K562 (cell line): ENCODE results near the gene RUNX1. TPM values are rescaled to one million over a fixed set of nuclear protein-coding genes. Genes with fewer than 3 reads are reported as not detected.

Experiments used
- ATAC-seq: fragments of 200-7000 bp; cut with Tn5 transposase; 3 replicates; pipeline ENCODE4 v1.9.1; 2020; ENCODE audit warnings: moderate library complexity
- BruUV-seq: library from RNA; stranded (reverse); fragments of 400-500 nt; replicated peaks from 2 replicates; lab custom pipeline; 2021; lab: Mats Ljungman, UMichigan
- CTCF ChIA-PET: fragments of 300-600 bp; formaldehyde crosslinking; extraction: SDS; loops from one replicate; lab custom pipeline; 2021; ENCODE audit warnings: low intra/inter-chr PET ratio; lab: Yijun Ruan, JAX
- POLR2A ChIA-PET: fragments of 300-600, 350-650 bp; sonication (Branson Sonifier 250); formaldehyde crosslinking; extraction: SDS; loops from one replicate; lab custom pipeline; 2021; ENCODE audit warnings: antibody characterized with exemption, inconsistent platforms; lab: Yijun Ruan, JAX
- DNase-seq, 4 experiments: peaks; one replicate each; pipeline versions ENCODE4 v3.0.0 to v3.0.0-alpha.2; 2011 to 2018; ENCODE audit warnings: low spot score in 3 of 4, mixed read lengths in 3 of 4; ENCODE audit errors: extremely low read depth in 1 of 4
- FAIRE-seq: peaks from 2 replicates; lab custom pipeline; 2011; peaks lifted over from hg19 to GRCh38; lab: Jason Lieb, UNC
- H2AFZ ChIP-seq: 2 replicates; pipeline ENCODE4 v1.6.0; 2011; ENCODE audit warnings: low read depth, low read length, control low read depth, inconsistent platforms
- H3K27ac ChIP-seq: fragments of 200-600 bp; 3 replicates; pipeline ENCODE4 v1.8.0; 2011; ENCODE audit warnings: low read depth, mild to moderate bottlenecking, control low read depth, inconsistent platforms, low read length, moderate library complexity, mixed read lengths; ENCODE audit errors: extremely low read depth
- H3K27me3 ChIP-seq, 2 experiments: fragments of 300-600 bp in 1 of 2; 2 replicates in 1 of 2; 3 replicates in 1 of 2; pipeline versions ENCODE4 v1.6.0 to v1.8.0; 2011; ENCODE audit warnings: inconsistent platforms in 2 of 2, low read length in 2 of 2, mild to moderate bottlenecking in 1 of 2, mixed read lengths in 1 of 2, moderate library complexity in 1 of 2; ENCODE audit not compliant: control insufficient read depth in 2 of 2, insufficient read depth in 2 of 2
- H3K36me3 ChIP-seq: fragments of 300-600 bp; 3 replicates; pipeline ENCODE4 v1.8.0; 2011; ENCODE audit warnings: mild to moderate bottlenecking, low read length, inconsistent platforms; ENCODE audit not compliant: control insufficient read depth, insufficient read depth
- H3K4me1 ChIP-seq, 2 experiments: fragments of 200-600 bp in 1 of 2; replicated peaks in 1 of 2; 2 replicates in 1 of 2; 3 replicates in 1 of 2; pipeline versions ENCODE4 v1.5.1 to v1.8.0; 2011; ENCODE audit warnings: inconsistent platforms in 2 of 2, low read length in 2 of 2, mild to moderate bottlenecking in 1 of 2, mixed read lengths in 1 of 2, moderate library complexity in 1 of 2; ENCODE audit not compliant: control insufficient read depth in 2 of 2, insufficient read depth in 2 of 2
- H3K4me2 ChIP-seq: 2 replicates; pipeline ENCODE4 v1.6.1; 2011; ENCODE audit warnings: low read length, control low read depth, inconsistent platforms, mixed read lengths; ENCODE audit not compliant: insufficient read depth
- H3K4me3 ChIP-seq: fragments of 200-600 bp; sonication (generic), shearing (Covaris generic); 2 replicates; pipeline ENCODE4 v1.5.1; 2016; ENCODE audit warnings: control low read depth, inconsistent platforms
- H3K79me2 ChIP-seq: fragments of 200-600 bp; 3 replicates; pipeline ENCODE4 v1.8.0; 2011; ENCODE audit warnings: low read length, inconsistent platforms; ENCODE audit not compliant: control insufficient read depth, insufficient read depth
- H3K9ac ChIP-seq, 2 experiments: 2 replicates each; pipeline versions ENCODE4 v1.6.0 to v1.6.1; 2011; ENCODE audit warnings: low read depth in 2 of 2, low read length in 2 of 2, control low read depth in 1 of 2, inconsistent platforms in 1 of 2, mild to moderate bottlenecking in 1 of 2, mixed read lengths in 1 of 2; ENCODE audit not compliant: insufficient read depth in 1 of 2
- H3K9me1 ChIP-seq: one replicate; pipeline ENCODE4 v1.6.0; 2011; ENCODE audit warnings: inconsistent platforms, mild to moderate bottlenecking, low read length, moderate library complexity; ENCODE audit not compliant: control insufficient read depth, insufficient read depth
- H3K9me3 ChIP-seq: replicated peaks from 2 replicates; pipeline ENCODE4 v1.5.1; 2011; ENCODE audit warnings: low read depth, low read length, inconsistent platforms; ENCODE audit not compliant: control insufficient read depth, insufficient read depth
- H4K20me1 ChIP-seq: replicated peaks from 2 replicates; pipeline ENCODE4 v1.6.1; 2011; ENCODE audit warnings: low read length, inconsistent platforms, mixed read lengths; ENCODE audit not compliant: control insufficient read depth, insufficient read depth
- ESRRB ChIP-seq: fragments of 250-450 bp; sonication (Bioruptor Pico); IDR thresholded peaks from 2 replicates; pipeline ENCODE4 v1.5.0; 2020; ENCODE audit warnings: mild to moderate bottlenecking, moderate library complexity, borderline replicate concordance
- ILF3 ChIP-seq: fragments of 450-650 bp; IDR thresholded peaks from 2 replicates; pipeline ENCODE4 v1.6.1; 2018; ENCODE audit warnings: antibody characterized with exemption, mild to moderate bottlenecking, moderate library complexity, borderline replicate concordance
- NFIC ChIP-seq: fragments of 450-650 bp; IDR thresholded peaks from 2 replicates; pipeline ENCODE4 v1.6.1; 2017; ENCODE audit warnings: mild to moderate bottlenecking, inconsistent platforms
- POLR2G ChIP-seq: fragments of 200-400 bp; formaldehyde crosslinking; IDR thresholded peaks from 2 replicates; pipeline ENCODE4 v1.6.1; 2017; ENCODE audit warnings: low read depth, mild to moderate bottlenecking, antibody characterized with exemption, low read length, moderate library complexity
- RBM22 ChIP-seq: fragments of 200-400 bp; formaldehyde crosslinking; IDR thresholded peaks from 2 replicates; pipeline ENCODE4 v1.6.1; 2018; ENCODE audit warnings: low read length, low read depth; ENCODE audit not compliant: poor library complexity, severe bottlenecking
- STAG1 ChIP-seq: sonication (generic); formaldehyde crosslinking; IDR thresholded peaks from 2 replicates; pipeline ENCODE4 v1.5.0; 2020; ENCODE audit warnings: missing genetic modification reagents, borderline replicate concordance
- XRCC5 ChIP-seq: fragments of 200-400 bp; formaldehyde crosslinking; IDR thresholded peaks from 2 replicates; pipeline ENCODE4 v1.6.1; 2017; ENCODE audit warnings: low read depth, mild to moderate bottlenecking, low read length
- ZBTB33 ChIP-seq: sonication (generic); formaldehyde crosslinking; IDR thresholded peaks from 2 replicates; pipeline ENCODE4 v1.8.1; 2023; ENCODE audit warnings: mild to moderate bottlenecking, missing genetic modification reagents
- WGBS: fragments of 100-300 bp; shearing (Covaris generic); methylation state at CpG from one replicate; pipeline ENCODE4 v1.1.6; 2016; ENCODE audit warnings: low coverage, mixed read lengths; ENCODE audit not compliant: insufficient coverage; ENCODE audit errors: missing lambda C conversion rate; 5-methylcytosine and 5-hydroxymethylcytosine counted together
- in situ Hi-C: fragments of 300-500 bp; cut with MboI; formaldehyde crosslinking; loops from 4 replicates; pipeline ENCODE4 v1.15.0; 2018; ENCODE audit warnings: inconsistent platforms, mixed read lengths
- intact Hi-C: fragments of 100-400 bp; cut with micrococcal nuclease; formaldehyde crosslinking; loops from 2 replicates; pipeline ENCODE4 v1.14.2; 2022
- polyA plus RNA-seq, 8 experiments: library from polyadenylated mRNA; depleted of rRNA in 4 of 8; stranded (reverse) in 5 of 8; unstranded in 3 of 8; fragments of >200 nt; fragmentation: Nextera tagmentation in 2 of 8; fragmentation: Illumina TruSeq in 1 of 8; extraction: Ambion mirVana in 2 of 8; extraction: Trizol in 1 of 8; gene quantifications; 2 replicates each; pipeline versions ENCODE4 v1.2.1 to v1.2.3, GENCODE V29; 2011 to 2014; ENCODE audit warnings: inconsistent platforms in 1 of 8, missing spikeins in 1 of 8
- total RNA-seq, 7 experiments: library from RNA; depleted of rRNA in 6 of 7; stranded (reverse); fragments of >200 nt in 6 of 7; fragmentation: Illumina TruSeq in 2 of 7; extraction: Trizol in 2 of 7; gene quantifications; 2 replicates each; pipeline versions ENCODE4 v1.2.1 to v1.2.3, GENCODE V29; 2011 to 2021; ENCODE audit warnings: low replicate concordance in 1 of 7
- TF ChIP-seq, protein P1 (sequence below): sonication (generic); formaldehyde crosslinking; IDR thresholded peaks from 2 replicates; pipeline ENCODE4 v1.9.0; 2022; ENCODE audit warnings: mild to moderate bottlenecking, missing genetic modification reagents
- TF ChIP-seq, protein P2 (sequence below): sonication (generic); formaldehyde crosslinking; IDR thresholded peaks from 2 replicates; pipeline ENCODE4 v1.8.1; 2023; ENCODE audit warnings: mild to moderate bottlenecking, missing genetic modification reagents

The RUNX1 gene
- total and polyA plus RNA-seq, 9 of the 15 experiments (the other 6 are each of a cell fraction or from before 2014, with no cell fraction given) = 2.2 to 68.6 (median 17.8) TPM

DNA sequence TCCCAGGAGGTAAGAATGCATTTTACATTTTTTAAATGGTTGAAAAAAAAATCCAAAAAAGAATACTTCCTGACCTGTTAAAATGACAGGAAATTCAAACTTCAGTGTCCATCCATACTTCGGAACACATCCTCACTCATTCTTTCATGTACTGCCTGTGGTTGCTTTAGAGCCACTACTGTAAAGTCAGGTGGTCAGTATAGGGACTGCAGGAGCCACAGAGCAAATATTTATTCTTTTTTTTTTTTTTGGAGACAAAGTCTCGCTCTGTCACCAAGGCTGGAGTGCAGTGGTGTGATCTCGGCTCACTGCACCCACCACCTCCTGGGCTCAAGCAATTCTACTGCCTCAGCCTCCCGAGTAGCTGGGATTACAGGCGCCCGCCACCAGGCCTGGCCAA, 255.6 kb downstream of the RUNX1 start:
- no peaks in the 10 kb centered on the region for H4K20me1 ChIP-seq
- intact Hi-C loops = no loop called here
- H3K4me1 ChIP-seq = no peaks in the 10 kb centered on the region
- TF ChIP-seq ESRRB (no peak), POLR2G (0 out of 2 replicates have a peak, but pooled peaks have one; percentile 25), STAG1 (CRISPR knock-in tag) (no peak)
- TF ChIP-seq, protein P1, sequence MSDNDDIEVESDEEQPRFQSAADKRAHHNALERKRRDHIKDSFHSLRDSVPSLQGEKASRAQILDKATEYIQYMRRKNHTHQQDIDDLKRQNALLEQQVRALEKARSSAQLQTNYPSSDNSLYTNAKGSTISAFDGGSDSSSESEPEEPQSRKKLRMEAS (CRISPR knock-in tag) = no peak
- TF ChIP-seq, all 486 proteins: peak for 1
- Histone ChIP-seq H3K27me3 (no peaks in the 10 kb centered on the region), H3K9ac (no peak overlapping the region), H2AFZ (no peak overlapping the region), H3K9me3 (no peaks in the 10 kb centered on the region), H3K27ac (no peak overlapping the region), H3K4me2 (no peak overlapping the region), H3K36me3 (peaks cover 68% of the 10 kb centered on the region), H3K79me2 (no peaks in the 10 kb centered on the region), H3K4me3 (no peak overlapping the region), H3K9me1 (no peaks in the 10 kb centered on the region)
- ChIA-PET POLR2A (no interaction called here), CTCF (no interaction called here)
- DNase-seq (no peak), ATAC-seq (peak; percentile 15; the same call in 1 of the 3 replicates), FAIRE-seq (no peak)
- no TSS peak for BruUV-seq
- 100% methylated on average over 5 of the region's 6 CpGs for WGBS
- in situ Hi-C loops = no loop called here

DNA sequence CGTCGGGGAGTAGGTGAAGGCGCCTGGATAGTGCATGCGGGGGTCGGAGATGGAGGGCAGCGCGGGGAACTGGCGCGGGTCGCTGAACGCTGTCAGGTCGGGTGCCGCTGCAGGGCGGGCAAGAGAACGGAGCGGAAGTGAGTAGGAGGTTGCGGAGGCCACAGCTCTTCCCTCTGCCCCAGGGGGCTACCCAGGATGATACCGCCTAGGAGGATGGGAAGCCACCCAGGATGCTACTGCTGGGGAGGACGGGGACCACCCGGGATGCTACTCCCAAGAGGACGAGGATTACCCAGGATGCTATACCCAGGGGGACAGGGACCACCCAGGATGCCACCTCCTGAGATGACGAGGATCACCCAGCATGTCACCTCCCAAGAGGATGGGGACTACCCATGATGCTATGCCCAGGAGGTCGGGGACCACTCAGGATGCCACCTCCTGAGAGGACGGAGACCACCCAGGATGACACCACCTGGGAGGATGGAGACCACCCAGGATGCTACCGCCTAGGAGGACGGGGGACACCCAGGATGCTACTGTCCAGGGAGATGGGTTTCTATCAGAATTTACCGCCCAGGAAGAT, 256.5 kb downstream of the RUNX1 start:
- CTCF ChIA-PET = interaction anchor here (0.6 kb wide), 1 partner anchor 209 kb away, joined by 3 read pairs; no protein-coding TSS in a partner anchor
- in situ Hi-C loops = no loop called here
- TF ChIP-seq XRCC5 (no peak), NFIC (no peak), RBM22 (peak; percentile 98), ZBTB33 (0 out of 2 replicates have a peak, but pooled peaks have one; percentile 7), POLR2G (peak; percentile 68; the same call in 1 of the 2 replicates), ILF3 (no peak)
- TF ChIP-seq, protein P2, sequence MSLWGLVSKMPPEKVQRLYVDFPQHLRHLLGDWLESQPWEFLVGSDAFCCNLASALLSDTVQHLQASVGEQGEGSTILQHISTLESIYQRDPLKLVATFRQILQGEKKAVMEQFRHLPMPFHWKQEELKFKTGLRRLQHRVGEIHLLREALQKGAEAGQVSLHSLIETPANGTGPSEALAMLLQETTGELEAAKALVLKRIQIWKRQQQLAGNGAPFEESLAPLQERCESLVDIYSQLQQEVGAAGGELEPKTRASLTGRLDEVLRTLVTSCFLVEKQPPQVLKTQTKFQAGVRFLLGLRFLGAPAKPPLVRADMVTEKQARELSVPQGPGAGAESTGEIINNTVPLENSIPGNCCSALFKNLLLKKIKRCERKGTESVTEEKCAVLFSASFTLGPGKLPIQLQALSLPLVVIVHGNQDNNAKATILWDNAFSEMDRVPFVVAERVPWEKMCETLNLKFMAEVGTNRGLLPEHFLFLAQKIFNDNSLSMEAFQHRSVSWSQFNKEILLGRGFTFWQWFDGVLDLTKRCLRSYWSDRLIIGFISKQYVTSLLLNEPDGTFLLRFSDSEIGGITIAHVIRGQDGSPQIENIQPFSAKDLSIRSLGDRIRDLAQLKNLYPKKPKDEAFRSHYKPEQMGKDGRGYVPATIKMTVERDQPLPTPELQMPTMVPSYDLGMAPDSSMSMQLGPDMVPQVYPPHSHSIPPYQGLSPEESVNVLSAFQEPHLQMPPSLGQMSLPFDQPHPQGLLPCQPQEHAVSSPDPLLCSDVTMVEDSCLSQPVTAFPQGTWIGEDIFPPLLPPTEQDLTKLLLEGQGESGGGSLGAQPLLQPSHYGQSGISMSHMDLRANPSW = no peak

More for the DNA sequence above, 256.5 kb downstream of the RUNX1 start:
- BruUV-seq = no TSS peak
- Histone ChIP-seq H3K4me3 (no peak overlapping the region), H2AFZ (no peak overlapping the region), H3K27me3 (no peaks in the 10 kb centered on the region), H3K4me2 (no peak overlapping the region), H3K36me3 (peaks cover 60% of the 10 kb centered on the region), H3K9me3 (no peaks in the 10 kb centered on the region), H3K27ac (no peak overlapping the region), H3K4me1 (no peaks in the 10 kb centered on the region), H3K9me1 (no peaks in the 10 kb centered on the region), H3K9ac (no peak overlapping the region), H3K79me2 (no peaks in the 10 kb centered on the region), H4K20me1 (no peaks in the 10 kb centered on the region)
- DNase-seq (no peak), ATAC-seq (no peak), FAIRE-seq (no peak)
- POLR2A ChIA-PET = no interaction called here
- WGBS = 97% methylated on average over 25 of the region's 27 CpGs
- intact Hi-C loops = no loop called here
